Activated T-helper 9 cell treated with anti-CD3 and anti-CD28 coated beads, Interleukin-2, amount 50 U/mL, for 16 hours (primary cell): ENCODE measurements around the gene OR1D2.
A peak's percentile ranks its signal among the peaks of the same experiment; 100 is the strongest.
"Not testable (repeated sequence)": the region's sequence is repeated elsewhere in the genome, so short reads cannot be mapped to it uniquely, and the experiment has no call there.

Experiments used
- DNase-seq: peaks from one replicate; pipeline ENCODE4 v3.0.0-alpha.2; 2020; ENCODE audit warnings: low read depth

The OR1D2 gene, protein sequence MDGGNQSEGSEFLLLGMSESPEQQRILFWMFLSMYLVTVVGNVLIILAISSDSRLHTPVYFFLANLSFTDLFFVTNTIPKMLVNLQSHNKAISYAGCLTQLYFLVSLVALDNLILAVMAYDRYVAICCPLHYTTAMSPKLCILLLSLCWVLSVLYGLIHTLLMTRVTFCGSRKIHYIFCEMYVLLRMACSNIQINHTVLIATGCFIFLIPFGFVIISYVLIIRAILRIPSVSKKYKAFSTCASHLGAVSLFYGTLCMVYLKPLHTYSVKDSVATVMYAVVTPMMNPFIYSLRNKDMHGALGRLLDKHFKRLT

DNA sequence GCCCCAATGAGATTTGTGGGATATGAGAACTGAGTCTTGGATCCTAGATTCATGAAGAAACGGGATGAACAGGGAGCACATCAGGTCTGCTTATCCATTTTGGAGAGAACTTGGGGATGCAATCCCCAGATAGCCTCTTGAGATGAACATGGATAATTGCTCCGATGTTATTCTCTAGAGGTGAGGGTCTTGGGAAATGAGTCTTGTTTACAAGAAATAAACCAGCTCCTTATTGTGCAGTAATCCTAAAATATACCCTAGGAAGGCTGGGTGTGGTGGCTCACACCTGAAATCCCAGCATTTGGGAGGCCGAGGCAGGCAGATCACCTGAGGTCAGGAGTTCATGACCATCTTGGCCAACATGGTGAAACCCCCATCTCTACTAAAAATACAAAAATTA is at the start of gene OR1D2:
TSS of gene OR1D2 (minus strand) at position 101 of the 400 bp plus-strand sequence. CDS start 11,426 bp downstream, outside the sequence.
- no peak for DNase-seq

DNA sequence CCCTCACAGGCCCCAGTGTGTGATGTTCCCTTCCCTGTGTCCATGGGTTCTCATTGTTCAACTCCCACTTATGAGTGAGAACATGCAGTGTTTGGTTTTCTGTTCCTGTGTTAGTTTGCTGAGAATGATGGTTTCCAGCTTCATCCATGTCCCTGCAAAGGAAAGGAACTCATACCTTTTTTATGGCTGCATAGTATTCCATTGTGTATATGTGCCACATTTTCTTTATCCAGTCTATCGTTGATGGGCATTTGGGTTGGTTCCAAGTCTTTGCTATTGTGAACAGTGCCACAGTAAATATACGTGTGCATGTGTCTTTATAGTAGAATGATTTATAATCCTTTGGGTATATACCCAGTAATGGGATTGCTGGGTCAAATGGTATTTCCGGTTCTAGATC is 33.3 kb upstream of the OR1D2 start:
- DNase-seq = not testable (repeated sequence)

DNA sequence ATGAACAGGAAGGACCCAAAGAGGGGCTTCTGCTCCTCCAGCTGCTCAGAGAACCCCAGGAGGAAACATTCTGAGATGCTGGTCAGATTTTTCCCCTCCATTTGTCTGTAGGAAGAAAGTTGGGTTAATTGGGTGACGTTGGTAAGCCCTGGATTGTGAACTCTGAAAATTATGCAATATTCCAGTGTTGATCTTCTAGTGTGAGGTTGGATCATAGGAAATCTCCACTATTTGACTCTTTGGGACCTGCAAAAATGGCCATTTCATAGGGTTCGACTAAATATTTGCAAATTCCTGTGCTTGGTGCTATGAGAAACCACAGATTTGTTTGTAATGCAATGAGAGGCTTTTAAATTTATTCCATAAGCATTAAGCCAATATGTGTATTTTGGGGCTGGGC is 23.2 kb upstream of the OR1D2 start, which contains the start of gene OR1G1:
TSS of gene OR1G1 (minus strand) at position 101 of the 400 bp plus-strand sequence. CDS start at position 101, 0 bp downstream.
- DNase-seq = no peak

DNA sequence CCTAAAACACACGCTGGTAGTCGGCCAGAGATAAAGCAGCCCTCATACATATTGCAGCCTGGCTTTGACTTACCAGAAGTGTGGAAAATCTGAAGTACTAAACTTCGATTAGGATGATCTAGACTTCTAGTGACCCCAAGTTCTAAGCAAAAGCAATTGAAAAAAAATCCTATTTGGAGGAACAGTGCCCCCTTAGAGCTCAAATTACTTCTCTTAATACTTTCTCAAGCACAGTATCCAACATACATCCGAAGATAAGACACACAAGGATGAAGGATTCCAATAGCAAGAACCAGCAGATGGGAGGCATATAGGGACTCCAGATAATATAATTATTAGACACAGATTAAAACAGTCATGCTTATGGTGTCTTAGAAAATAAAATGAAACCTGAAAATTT is 30.4 kb downstream of the OR1D2 start:
- DNase-seq = not testable (repeated sequence)

DNA sequence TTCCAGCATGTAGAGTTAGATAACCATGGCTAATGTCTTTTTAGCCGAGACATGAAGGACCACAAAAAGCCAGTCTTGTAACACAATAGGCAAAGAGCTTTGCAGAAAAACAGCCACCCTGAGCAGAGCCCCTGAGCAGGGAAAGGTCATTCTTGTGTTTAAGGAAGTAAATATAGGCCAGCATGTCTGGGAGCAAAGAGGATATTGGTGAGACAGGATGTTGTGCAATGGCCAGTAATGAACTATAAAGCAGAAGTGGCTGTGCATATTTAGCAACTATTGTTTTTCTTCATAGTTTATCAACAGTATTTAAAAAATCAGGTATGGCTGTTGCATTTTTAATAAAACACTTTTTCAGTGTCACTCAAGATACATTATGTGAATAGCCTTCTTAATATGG is 39.0 kb downstream of the OR1D2 start:
- not testable (repeated sequence) for DNase-seq

DNA sequence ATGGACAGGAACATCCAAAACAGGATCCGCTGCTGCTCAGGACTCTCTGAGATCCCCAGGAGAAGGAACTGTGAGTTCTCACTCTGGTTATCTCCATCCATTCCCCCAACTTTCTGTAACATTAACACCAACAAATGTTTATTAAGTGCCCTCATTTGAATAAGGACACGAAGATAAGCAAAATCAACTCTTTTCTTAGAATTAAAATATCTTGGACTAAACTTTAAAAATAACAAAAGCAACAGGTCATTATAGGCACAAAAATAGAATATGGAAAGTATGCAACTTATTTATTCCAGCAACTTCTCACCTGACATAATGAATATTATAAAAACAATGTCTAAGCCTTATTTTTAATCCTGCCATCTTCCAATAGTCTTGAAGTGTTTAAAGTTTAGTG is 40.7 kb downstream of the OR1D2 start, which contains the start of gene OR1D5:
TSS of gene OR1D5 (minus strand) at position 101 of the 400 bp plus-strand sequence. CDS start at position 101, 0 bp downstream.
- DNase-seq = not testable (repeated sequence)

DNA sequence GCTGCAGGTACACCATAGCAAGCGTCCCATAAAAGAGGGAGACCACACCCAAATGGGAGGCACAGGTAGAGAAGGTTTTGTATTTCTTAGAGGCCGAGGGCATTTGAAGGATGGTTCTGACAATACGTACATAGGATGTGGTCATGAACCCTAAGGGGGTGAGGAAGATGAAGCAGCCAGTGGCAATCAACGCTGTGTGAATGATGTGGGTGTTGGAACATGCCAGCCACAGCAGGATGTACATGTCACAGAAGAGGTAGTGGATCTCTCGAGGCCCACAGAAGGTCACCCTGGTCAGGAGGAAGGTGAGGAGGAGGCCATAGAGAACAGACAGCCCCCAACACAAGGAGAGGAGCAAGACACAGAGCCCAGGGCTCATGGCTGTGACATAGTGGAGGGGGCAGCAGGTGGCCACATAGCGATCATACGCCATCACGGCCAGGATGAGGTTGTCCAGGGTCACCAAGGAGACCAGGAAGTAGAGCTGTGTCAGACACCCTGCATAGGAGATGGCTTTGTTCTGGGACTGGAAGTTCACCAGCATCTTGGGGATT is 41.3 kb downstream of the OR1D2 start:
- DNase-seq = not testable (repeated sequence)

DNA sequence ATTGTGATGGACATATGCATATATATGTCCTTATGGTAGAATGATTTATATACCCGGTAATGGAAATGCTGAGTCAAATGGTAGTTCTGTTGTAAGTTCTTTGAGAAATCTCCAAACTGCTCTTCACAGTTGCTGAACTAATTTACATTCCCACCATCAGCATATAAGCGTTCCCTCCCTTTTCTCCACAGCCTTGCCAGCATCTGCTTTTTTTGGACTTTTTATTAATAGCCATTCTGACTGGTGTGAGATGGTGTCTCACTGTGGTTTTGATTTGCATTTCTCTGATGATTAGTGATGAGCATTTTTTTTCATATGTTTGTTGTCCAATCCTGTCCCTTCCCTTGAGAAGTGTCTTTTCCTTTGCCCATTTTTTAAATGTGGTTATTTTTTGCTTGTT is 49.4 kb downstream of the OR1D2 start:
- DNase-seq = not testable (repeated sequence)

DNA sequence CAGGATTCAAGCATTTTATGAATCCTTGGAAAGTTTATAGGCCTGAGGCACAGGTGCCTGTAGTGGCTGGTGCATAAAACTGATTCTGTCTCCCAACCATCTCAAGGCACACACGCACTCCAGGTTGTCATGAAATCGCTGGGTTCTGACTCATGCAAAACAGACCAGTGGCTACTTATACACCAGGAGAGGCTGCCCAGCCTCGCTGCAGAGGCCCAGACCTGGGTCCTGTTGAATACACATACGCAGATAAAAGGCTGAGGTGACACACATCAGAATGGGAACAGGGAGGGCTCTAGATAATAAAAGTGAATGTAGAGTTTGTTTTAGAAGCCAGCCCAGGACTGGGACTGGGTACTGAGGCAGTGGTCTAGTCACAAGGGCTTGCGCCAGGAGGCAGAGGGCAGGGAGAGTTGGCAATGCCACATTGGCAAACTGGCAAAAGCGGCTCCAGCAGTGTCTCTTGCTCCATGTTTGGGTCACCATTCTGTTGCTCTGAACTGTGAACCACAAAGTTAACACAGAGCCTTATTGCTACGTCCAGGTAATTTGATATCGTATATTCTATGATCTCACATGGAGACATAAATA is 54.4 kb downstream of the OR1D2 start:
- DNase-seq = no peak

DNA sequence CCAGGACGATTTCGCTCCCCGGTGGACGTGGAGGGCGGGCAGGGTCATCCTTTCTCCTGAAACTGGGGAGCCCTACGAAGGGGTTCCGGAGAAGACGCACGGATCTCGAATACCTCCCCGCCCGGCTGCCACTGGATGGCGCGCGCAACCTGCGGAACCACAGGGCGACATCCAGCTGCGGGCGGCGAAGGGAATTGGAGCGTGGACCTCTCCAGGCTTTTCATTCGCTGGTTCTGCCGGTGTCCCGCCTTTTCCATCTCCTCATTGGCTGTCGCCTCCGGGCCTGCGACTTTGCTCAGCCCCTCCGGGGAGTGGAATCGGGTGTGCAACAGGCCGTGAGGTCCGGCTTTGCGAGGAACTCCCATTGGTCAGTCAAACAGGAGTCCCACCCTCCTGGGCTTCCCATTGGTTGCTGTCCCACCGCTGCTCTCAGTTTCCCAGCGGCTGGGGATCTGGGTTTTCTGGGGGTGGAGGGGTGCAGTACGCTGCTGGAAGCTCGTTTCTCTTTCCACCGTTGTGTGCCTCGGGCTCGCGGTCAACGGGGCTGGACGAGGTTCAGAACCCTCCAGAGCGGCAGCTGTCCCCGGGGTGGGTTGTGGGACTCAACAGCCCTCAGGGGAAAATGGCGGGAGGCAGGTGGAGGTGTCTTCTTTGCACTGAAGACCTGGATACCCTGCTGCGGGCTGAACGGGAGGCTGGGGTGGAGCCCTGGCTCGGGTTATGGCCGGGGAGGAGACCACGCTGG is 55.3 kb downstream of the OR1D2 start:
- peak; percentile 91 for DNase-seq

DNA sequence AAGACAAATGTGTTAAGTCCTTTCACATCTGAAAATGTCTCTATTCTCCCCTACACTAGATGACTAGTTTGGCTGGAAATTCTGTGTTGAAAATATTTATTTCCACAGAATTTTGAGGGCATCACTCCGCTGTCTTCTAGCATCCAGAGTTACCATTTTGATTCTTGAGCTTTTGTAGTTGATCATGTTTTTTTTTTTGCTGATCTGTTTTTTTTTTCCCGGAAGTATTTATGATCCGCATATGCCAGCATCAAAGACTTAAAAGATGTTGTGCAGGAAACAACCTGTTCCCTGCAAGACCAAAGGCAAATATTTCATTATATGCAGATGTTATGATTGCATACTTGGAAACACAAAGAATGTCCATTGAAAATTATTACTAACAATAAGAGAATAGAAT is 57.5 kb downstream of the OR1D2 start:
- DNase-seq = no peak

DNA sequence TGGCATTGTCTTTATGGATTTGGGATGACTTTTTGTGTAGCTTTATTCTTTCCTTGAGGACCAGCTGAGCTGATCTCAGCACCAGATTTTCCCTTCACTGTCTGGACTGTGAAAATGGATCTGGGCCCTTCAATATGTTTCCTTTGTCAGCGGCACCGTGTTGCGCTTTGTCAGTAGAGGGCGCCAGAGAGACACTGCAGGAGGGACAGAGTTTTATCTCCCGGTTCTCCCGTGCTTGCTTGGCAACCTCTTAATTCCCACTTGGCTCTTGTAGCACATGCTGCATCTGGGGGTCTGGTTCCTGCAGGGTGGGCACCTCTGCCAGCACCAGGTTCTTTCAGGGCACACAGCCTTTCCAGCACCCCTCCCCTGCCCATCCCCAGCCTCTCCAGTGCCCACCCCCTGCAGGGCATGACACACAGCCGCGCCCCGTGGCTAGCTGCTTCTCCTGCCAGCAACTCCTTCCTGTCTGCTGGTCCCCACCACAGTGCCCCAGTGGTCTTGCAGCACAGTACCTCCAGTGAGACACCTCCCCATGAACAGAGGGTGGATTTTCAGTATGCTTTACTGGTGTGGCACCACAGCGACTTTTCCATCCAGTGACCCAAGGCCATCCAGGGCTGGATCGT is 60.4 kb downstream of the OR1D2 start:
- DNase-seq = no peak

DNA sequence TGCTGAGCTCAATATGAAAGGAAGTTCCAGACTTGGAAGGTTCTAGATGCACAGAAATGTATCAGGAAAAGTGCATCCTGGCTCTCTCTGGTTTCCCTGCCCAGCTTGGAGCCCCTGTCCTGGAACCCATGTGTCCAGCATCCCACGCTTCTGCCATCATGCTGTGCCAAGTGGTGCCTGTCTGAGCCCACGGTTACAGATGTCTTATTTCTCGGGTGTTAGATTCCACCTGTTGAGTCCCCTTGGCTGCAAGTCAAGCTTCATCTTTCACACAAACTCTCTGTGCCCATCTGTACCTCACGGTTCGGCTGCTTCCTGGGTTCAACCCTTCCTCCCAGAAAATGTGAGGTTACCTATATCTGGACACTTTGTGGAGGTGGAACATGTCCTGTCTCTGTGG is 63.3 kb downstream of the OR1D2 start:
- no peak for DNase-seq

DNA sequence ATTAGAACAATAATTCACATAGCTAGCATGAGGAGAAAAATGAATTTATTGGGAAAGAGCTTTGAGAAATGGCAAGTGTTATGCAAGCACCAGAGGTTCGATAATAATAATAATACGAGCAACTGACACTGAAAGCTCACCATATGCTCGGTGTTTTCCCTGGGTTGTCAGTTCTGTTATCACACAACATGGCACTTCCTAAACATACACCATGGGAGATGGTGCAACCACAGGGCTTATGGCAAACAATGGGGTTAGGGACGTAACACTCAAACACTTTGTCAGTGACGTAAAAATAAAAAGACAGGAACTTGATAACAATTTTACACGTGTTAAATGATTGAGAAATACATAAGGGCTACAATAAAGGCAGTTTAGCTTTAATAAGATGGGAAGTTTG is 64.5 kb downstream of the OR1D2 start:
- DNase-seq = no peak

DNA sequence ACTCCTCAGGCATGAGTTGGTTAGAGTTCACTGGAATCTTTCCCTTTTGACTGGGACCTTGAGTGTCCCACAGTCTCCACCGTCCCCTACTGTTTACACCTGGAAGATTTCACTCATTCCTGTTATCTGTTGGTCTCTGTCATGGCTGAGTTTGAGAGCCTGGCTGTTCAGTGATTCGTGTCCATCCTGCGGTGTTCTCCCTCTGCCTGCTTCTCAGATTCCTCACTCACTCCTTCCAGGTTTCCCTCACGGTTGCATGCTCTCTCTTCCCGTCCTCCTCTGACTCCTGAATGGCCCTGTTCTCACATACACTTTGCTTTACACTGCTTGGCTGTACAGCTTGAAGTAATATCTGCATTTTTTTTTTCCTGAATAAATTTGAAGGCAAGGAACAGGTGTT is 65.3 kb downstream of the OR1D2 start:
- no peak for DNase-seq
